ENCODE results near the gene USP35.

The USP35 gene

GRCh38 chr11:78239781-78240180 is 51.1 kb downstream of the USP35 start:
- H3K27ac ChIP-seq (ENCODE audit: low read length), result no peak overlapping the region
- no peaks in the 10 kb centered on the region for H3K79me2 ChIP-seq (ENCODE audit: low read length)

GRCh38 chr11:78241475-78241874 is 52.8 kb downstream of the USP35 start:
- Histone ChIP-seq H3F3A (ENCODE audit: insufficient read depth, low read length) (no peaks in the 10 kb centered on the region), H2AFZ (ENCODE audit: low read length) (no peak overlapping the region), H3K36me3 (replicated peaks; ENCODE audit: insufficient read depth, low read length) (no peaks in the 10 kb centered on the region), H4K20me1 (ENCODE audit: insufficient read depth, low read length) (no peaks in the 10 kb centered on the region), H3K27ac (ENCODE audit: low read length) (no peak overlapping the region), H3K27me3 (replicated peaks; ENCODE audit: insufficient read depth, low read length) (no peaks in the 10 kb centered on the region), H3K9me2 (replicated peaks; ENCODE audit: insufficient read depth, low read length) (no peaks in the 10 kb centered on the region), H3K4me2 (ENCODE audit: low read depth, low read length) (no peak overlapping the region), H3K9ac (ENCODE audit: low read length) (no peak overlapping the region), H3K4me3 (ENCODE audit: low read length) (no peak overlapping the region), H3K4me1 (ENCODE audit: low read length) (no peaks in the 10 kb centered on the region), H3K9me3 (replicated peaks; ENCODE audit: insufficient read depth, low read length) (no peaks in the 10 kb centered on the region), H3K79me2 (ENCODE audit: low read length) (no peaks in the 10 kb centered on the region)
- no peak for DNase-seq
- TF ChIP-seq CTCF (IDR thresholded peaks at IDR 0.05; ENCODE audit: low read length) (no peak), EZH2phosphoT487 (IDR thresholded peaks at IDR 0.05; ENCODE audit: low read length) (no peak), EZH2 (optimal IDR thresholded peaks at IDR 0.05; ENCODE audit: low read depth, low read length) (no peak)

More at GRCh38 chr11:78239781-78240180, 51.1 kb downstream of the USP35 start:
- Histone ChIP-seq H3K36me3 (replicated peaks; ENCODE audit: insufficient read depth, low read length) (no peaks in the 10 kb centered on the region), H3F3A (ENCODE audit: insufficient read depth, low read length) (no peaks in the 10 kb centered on the region), H3K9ac (ENCODE audit: low read length) (no peak overlapping the region), H3K9me3 (replicated peaks; ENCODE audit: insufficient read depth, low read length) (no peaks in the 10 kb centered on the region), H3K9me2 (replicated peaks; ENCODE audit: insufficient read depth, low read length) (no peaks in the 10 kb centered on the region), H3K4me2 (ENCODE audit: low read depth, low read length) (no peak overlapping the region), H2AFZ (ENCODE audit: low read length) (no peak overlapping the region), H4K20me1 (ENCODE audit: insufficient read depth, low read length) (no peaks in the 10 kb centered on the region), H3K4me1 (ENCODE audit: low read length) (no peaks in the 10 kb centered on the region), H3K27me3 (replicated peaks; ENCODE audit: insufficient read depth, low read length) (no peaks in the 10 kb centered on the region), H3K4me3 (ENCODE audit: low read length) (no peak overlapping the region)
- TF ChIP-seq EZH2 (optimal IDR thresholded peaks at IDR 0.05; ENCODE audit: low read depth, low read length) (no peak), CTCF (IDR thresholded peaks at IDR 0.05; ENCODE audit: low read length) (no peak), EZH2phosphoT487 (IDR thresholded peaks at IDR 0.05; ENCODE audit: low read length) (no peak)
- DNase-seq, result no peak

GRCh38 chr11:78244080-78244479 is 55.4 kb downstream of the USP35 start:
- Histone ChIP-seq H3K79me2 (ENCODE audit: low read length) (no peaks in the 10 kb centered on the region), H3K9me2 (replicated peaks; ENCODE audit: insufficient read depth, low read length) (no peaks in the 10 kb centered on the region), H3F3A (ENCODE audit: insufficient read depth, low read length) (no peaks in the 10 kb centered on the region), H3K9me3 (replicated peaks; ENCODE audit: insufficient read depth, low read length) (no peaks in the 10 kb centered on the region), H4K20me1 (ENCODE audit: insufficient read depth, low read length) (no peaks in the 10 kb centered on the region), H3K27me3 (replicated peaks; ENCODE audit: insufficient read depth, low read length) (no peaks in the 10 kb centered on the region), H2AFZ (ENCODE audit: low read length) (no peak overlapping the region), H3K36me3 (replicated peaks; ENCODE audit: insufficient read depth, low read length) (no peaks in the 10 kb centered on the region), H3K4me3 (ENCODE audit: low read length) (no peak overlapping the region), H3K27ac (ENCODE audit: low read length) (no peak overlapping the region), H3K4me2 (ENCODE audit: low read depth, low read length) (no peak overlapping the region), H3K9ac (ENCODE audit: low read length) (no peak overlapping the region), H3K4me1 (ENCODE audit: low read length) (no peaks in the 10 kb centered on the region)
- TF ChIP-seq EZH2 (optimal IDR thresholded peaks at IDR 0.05; ENCODE audit: low read depth, low read length) (no peak), CTCF (IDR thresholded peaks at IDR 0.05; ENCODE audit: low read length) (no peak), EZH2phosphoT487 (IDR thresholded peaks at IDR 0.05; ENCODE audit: low read length) (no peak)
- no peak for DNase-seq
